Fibroblast of lung (primary cell): ENCODE data around the gene B3GALT5. TPM values are rescaled to one million over a fixed set of nuclear protein-coding genes. Genes with fewer than 3 reads are reported as not detected.
A peak's percentile ranks its signal among the peaks of the same experiment; 100 is the strongest.

Experiments used
- DNase-seq, 2 donors: peaks; one replicate each; pipeline versions ENCODE4 v3.0.0 to v3.0.0-alpha.2; 2010; ENCODE audit warnings: low read depth in 2 of 2
- H2AFZ ChIP-seq: 2 replicates; pipeline ENCODE4 v1.5.1; 2012; ENCODE audit warnings: low read length, control low read depth, inconsistent platforms
- H3K27ac ChIP-seq: 2 replicates; pipeline ENCODE4 v1.5.1; 2011; ENCODE audit warnings: low read length, control low read depth; ENCODE audit not compliant: insufficient read depth
- H3K27me3 ChIP-seq: 2 replicates; pipeline ENCODE4 v1.5.1; 2011; ENCODE audit warnings: mild to moderate bottlenecking, low read length; ENCODE audit not compliant: control insufficient read depth, insufficient read depth
- H3K36me3 ChIP-seq: 2 replicates; pipeline ENCODE4 v1.5.1; 2011; ENCODE audit warnings: low read length; ENCODE audit not compliant: control insufficient read depth, insufficient read depth
- H3K4me1 ChIP-seq: 2 replicates; pipeline ENCODE4 v1.5.1; 2011; ENCODE audit warnings: low read length; ENCODE audit not compliant: control insufficient read depth, insufficient read depth; ENCODE audit errors: extremely low read depth
- H3K4me2 ChIP-seq: 2 replicates; pipeline ENCODE4 v1.5.1; 2011; ENCODE audit warnings: low read length, control low read depth; ENCODE audit not compliant: insufficient read depth; ENCODE audit errors: extremely low read depth
- H3K4me3 ChIP-seq, 4 experiments: fragments of 200-600 bp in 1 of 4; sonication (generic) in 1 of 4; replicated peaks in 1 of 4; 2 replicates each; pipeline ENCODE4 v1.5.1; 2011 to 2016; ENCODE audit warnings: low read length in 4 of 4, low read depth in 3 of 4, mild to moderate bottlenecking in 3 of 4, control low read depth in 2 of 4, inconsistent platforms in 1 of 4, mixed read lengths in 1 of 4; ENCODE audit not compliant: insufficient read depth in 1 of 4; ENCODE audit errors: control extremely low read depth in 1 of 4
- H3K79me2 ChIP-seq: 2 replicates; pipeline ENCODE4 v1.5.1; 2012; ENCODE audit warnings: mild to moderate bottlenecking, low read length, inconsistent platforms; ENCODE audit not compliant: control insufficient read depth, insufficient read depth
- H3K9ac ChIP-seq: 2 replicates; pipeline ENCODE4 v1.5.1; 2011; ENCODE audit warnings: mild to moderate bottlenecking, low read length, control low read depth; ENCODE audit not compliant: insufficient read depth
- H3K9me3 ChIP-seq: 2 replicates; pipeline ENCODE4 v1.5.1; 2012; ENCODE audit warnings: low read depth, low read length; ENCODE audit not compliant: control insufficient read depth, insufficient read depth
- H4K20me1 ChIP-seq: 2 replicates; pipeline ENCODE4 v1.5.1; 2011; ENCODE audit warnings: low read length; ENCODE audit not compliant: control insufficient read depth, insufficient read depth; ENCODE audit errors: extremely low read depth
- EZH2 ChIP-seq: IDR thresholded peaks from 2 replicates; pipeline ENCODE4 v1.5.1; 2012; ENCODE audit warnings: low read length, control low read depth, mild to moderate bottlenecking; ENCODE audit errors: missing control alignments
- polyA plus RNA-seq, 2 donors: library from polyadenylated mRNA; depleted of rRNA in 1 of 2; stranded (reverse) in 1 of 2; unstranded in 1 of 2; fragments of >200 nt; gene quantifications; 2 replicates each; pipeline ENCODE4 v1.2.1, GENCODE V29; 2011 to 2012; ENCODE audit warnings: missing spikeins in 1 of 2
- total RNA-seq: library from RNA; depleted of rRNA; stranded (reverse); fragments of >200 nt; gene quantifications from 2 replicates; pipeline ENCODE4 v1.2.1, GENCODE V29; 2014
- TF ChIP-seq, protein P1 (sequence below), 2 donors: IDR thresholded peaks in 1 of 2; conservative IDR thresholded peaks in 1 of 2; 1 replicate in 1 of 2; 2 replicates in 1 of 2; pipeline ENCODE4 v1.5.1; 2011 to 2012; ENCODE audit warnings: low read length in 2 of 2, control low read depth in 1 of 2, inconsistent platforms in 1 of 2, low read depth in 1 of 2, mild to moderate bottlenecking in 1 of 2

Gene B3GALT5
- total and polyA plus RNA-seq, 2 donors (not counting 1 experiment from before 2014, with no cell fraction given) = under 0.01 TPM

DNA sequence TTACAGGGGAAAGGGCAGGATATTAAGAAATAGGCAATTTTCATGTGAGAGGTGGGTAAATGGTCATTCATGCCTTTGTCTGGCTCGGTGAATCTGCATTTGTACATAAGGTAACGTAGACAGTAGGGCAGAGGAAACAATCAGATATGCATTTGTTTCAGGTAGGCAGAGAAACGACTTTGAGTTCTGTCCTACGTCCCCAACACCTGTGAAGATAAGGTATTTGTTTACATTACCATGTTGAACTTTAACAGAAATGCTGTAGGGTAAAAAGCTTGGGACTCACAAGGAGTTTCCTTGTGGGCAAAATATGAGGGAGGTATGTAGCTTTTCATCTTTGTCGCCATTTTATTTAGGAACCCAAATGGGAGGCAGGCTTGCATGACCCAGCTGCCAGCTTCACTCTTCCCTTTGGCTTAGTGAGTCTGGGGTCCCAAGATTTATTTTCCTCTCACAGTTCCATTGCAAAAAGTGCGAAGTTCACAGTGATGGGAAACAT lies 31.4 kb downstream of the B3GALT5 start:
- Histone ChIP-seq H3K4me3 (no peak overlapping the region), H3K27me3 (no peaks in the 10 kb centered on the region), H3K9ac (no peak overlapping the region), H3K4me2 (no peak overlapping the region), H3K36me3 (no peaks in the 10 kb centered on the region), H4K20me1 (no peaks in the 10 kb centered on the region), H3K79me2 (no peaks in the 10 kb centered on the region), H3K9me3 (no peaks in the 10 kb centered on the region), H3K4me1 (no peaks in the 10 kb centered on the region), H3K27ac (no peak overlapping the region), H2AFZ (no peak overlapping the region)
- DNase-seq = no peak
- TF ChIP-seq EZH2 = no peak
- TF ChIP-seq, protein P1, sequence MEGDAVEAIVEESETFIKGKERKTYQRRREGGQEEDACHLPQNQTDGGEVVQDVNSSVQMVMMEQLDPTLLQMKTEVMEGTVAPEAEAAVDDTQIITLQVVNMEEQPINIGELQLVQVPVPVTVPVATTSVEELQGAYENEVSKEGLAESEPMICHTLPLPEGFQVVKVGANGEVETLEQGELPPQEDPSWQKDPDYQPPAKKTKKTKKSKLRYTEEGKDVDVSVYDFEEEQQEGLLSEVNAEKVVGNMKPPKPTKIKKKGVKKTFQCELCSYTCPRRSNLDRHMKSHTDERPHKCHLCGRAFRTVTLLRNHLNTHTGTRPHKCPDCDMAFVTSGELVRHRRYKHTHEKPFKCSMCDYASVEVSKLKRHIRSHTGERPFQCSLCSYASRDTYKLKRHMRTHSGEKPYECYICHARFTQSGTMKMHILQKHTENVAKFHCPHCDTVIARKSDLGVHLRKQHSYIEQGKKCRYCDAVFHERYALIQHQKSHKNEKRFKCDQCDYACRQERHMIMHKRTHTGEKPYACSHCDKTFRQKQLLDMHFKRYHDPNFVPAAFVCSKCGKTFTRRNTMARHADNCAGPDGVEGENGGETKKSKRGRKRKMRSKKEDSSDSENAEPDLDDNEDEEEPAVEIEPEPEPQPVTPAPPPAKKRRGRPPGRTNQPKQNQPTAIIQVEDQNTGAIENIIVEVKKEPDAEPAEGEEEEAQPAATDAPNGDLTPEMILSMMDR (conservative IDR thresholded peaks at IDR 0.05 in 1 of 2, IDR thresholded peaks at IDR 0.05 in 1 of 2; ENCODE audit: low read depth in 1 of 2, low read length in 2 of 2) = no peak

DNA sequence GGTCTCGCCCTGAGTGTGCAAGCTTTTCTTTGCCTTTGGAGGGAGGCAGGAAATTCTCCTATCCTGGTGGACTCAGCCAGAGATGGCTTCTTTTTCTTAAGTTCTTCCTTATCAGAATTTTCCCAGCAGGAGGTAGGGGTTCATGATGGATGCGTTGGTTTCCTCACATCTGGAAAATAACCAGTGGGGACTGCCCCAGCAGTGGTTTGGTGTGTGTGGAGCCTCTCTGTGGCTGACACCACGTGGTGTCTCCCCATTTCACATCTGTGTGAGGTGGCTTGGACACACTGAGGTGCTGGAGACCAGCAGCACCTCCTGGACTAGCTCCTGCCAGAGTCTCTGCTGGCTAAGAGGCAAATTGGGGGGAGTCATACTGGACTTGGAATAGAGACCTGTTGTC lies 32.6 kb downstream of the B3GALT5 start:
- H3K4me3 ChIP-seq = no peak overlapping the region

GRCh38 chr21:39647476-39647875 lies 34.7 kb downstream of the B3GALT5 start:
- no peaks in the 10 kb centered on the region for H3K27me3 ChIP-seq
- no peaks in the 10 kb centered on the region for H3K9me3 ChIP-seq
- no peaks in the 10 kb centered on the region for H3K36me3 ChIP-seq
- H3K79me2 ChIP-seq = no peaks in the 10 kb centered on the region
- H3K27ac ChIP-seq = no peak overlapping the region
- no peaks in the 10 kb centered on the region for H4K20me1 ChIP-seq
- H3K4me2 ChIP-seq = no peak overlapping the region
- no peak overlapping the region for H3K4me3 ChIP-seq
- no peaks in the 10 kb centered on the region for H3K4me1 ChIP-seq
- DNase-seq = peak; percentile 19 to 92
- no peak overlapping the region for H3K9ac ChIP-seq
- TF ChIP-seq EZH2 = no peak
- TF ChIP-seq, protein P1 (conservative IDR thresholded peaks at IDR 0.05 in 1 of 2, IDR thresholded peaks at IDR 0.05 in 1 of 2; ENCODE audit: low read depth in 1 of 2, low read length in 2 of 2) = no peak
- no peak overlapping the region for H2AFZ ChIP-seq

More for the DNA sequence above, 32.6 kb downstream of the B3GALT5 start:
- H3K79me2 ChIP-seq = no peaks in the 10 kb centered on the region
- H3K4me2 ChIP-seq = no peak overlapping the region
- no peak overlapping the region for H3K9ac ChIP-seq
- no peak for DNase-seq
- no peaks in the 10 kb centered on the region for H3K36me3 ChIP-seq
- TF ChIP-seq EZH2 = no peak
- TF ChIP-seq, protein P1 (conservative IDR thresholded peaks at IDR 0.05 in 1 of 2, IDR thresholded peaks at IDR 0.05 in 1 of 2; ENCODE audit: low read depth in 1 of 2, low read length in 2 of 2) = no peak
- H3K4me1 ChIP-seq = no peaks in the 10 kb centered on the region
- no peak overlapping the region for H2AFZ ChIP-seq
- H4K20me1 ChIP-seq = no peaks in the 10 kb centered on the region
- H3K27ac ChIP-seq = no peak overlapping the region
- H3K27me3 ChIP-seq = no peaks in the 10 kb centered on the region
- no peaks in the 10 kb centered on the region for H3K9me3 ChIP-seq
